H1 (cell line): ENCODE data around the gene FRMD4A.

Experiments
- BRCA1 ChIP-seq: IDR thresholded peaks from 2 replicates; pipeline ENCODE4 v1.6.1; 2012; ENCODE audit warnings: low read depth, low read length, improper control_type of control experiment
- EP300 ChIP-seq, 2 experiments: IDR thresholded peaks; 1 replicate in 1 of 2; 2 replicates in 1 of 2; pipeline ENCODE4 v1.6.1; 2011 to 2012; ENCODE audit warnings: low read depth in 2 of 2, low read length in 2 of 2, mild to moderate bottlenecking in 2 of 2, borderline replicate concordance in 1 of 2, inconsistent platforms in 1 of 2, moderate library complexity in 1 of 2
- EZH2 ChIP-seq: fragments of 200-600 bp; sonication (generic); IDR thresholded peaks from 2 replicates; pipeline ENCODE4 v1.7.1; 2012; ENCODE audit warnings: low read depth, mild to moderate bottlenecking, moderate library complexity, low read length, inconsistent platforms; ENCODE audit not compliant: severe bottlenecking
- GABPA ChIP-seq: IDR thresholded peaks from 2 replicates; pipeline ENCODE4 v1.6.1; 2011; ENCODE audit warnings: mild to moderate bottlenecking, low read length, moderate library complexity, borderline replicate concordance; ENCODE audit not compliant: insufficient read depth
- JUN ChIP-seq: IDR thresholded peaks from 2 replicates; pipeline ENCODE4 v1.6.1; 2011; ENCODE audit warnings: low read depth, mild to moderate bottlenecking, improper control_type of control experiment, low read length
- JUND ChIP-seq: IDR thresholded peaks from 2 replicates; pipeline ENCODE4 v1.6.1; 2011; ENCODE audit warnings: mild to moderate bottlenecking, improper control_type of control experiment, low read length
- POLR2A ChIP-seq, 2 experiments: IDR thresholded peaks; 1 replicate in 1 of 2; 2 replicates in 1 of 2; pipeline ENCODE4 v1.6.1; 2011; ENCODE audit warnings: low read depth in 2 of 2, low read length in 2 of 2, mild to moderate bottlenecking in 2 of 2; ENCODE audit errors: control extremely low read depth in 1 of 2
- POLR2AphosphoS5 ChIP-seq: IDR thresholded peaks from 2 replicates; pipeline ENCODE4 v1.6.1; 2011; ENCODE audit warnings: low read depth, low read length
- RBBP5 ChIP-seq: IDR thresholded peaks from 2 replicates; pipeline ENCODE4 v1.7.1; 2012; ENCODE audit warnings: low read depth, mild to moderate bottlenecking, inconsistent platforms, low read length, moderate library complexity, borderline replicate concordance
- TAF1 ChIP-seq: IDR thresholded peaks from 2 replicates; pipeline ENCODE4 v1.6.1; 2011; ENCODE audit warnings: mild to moderate bottlenecking, low read depth, low read length
- ZNF274 ChIP-seq: IDR thresholded peaks from 2 replicates; pipeline ENCODE4 v1.7.0; 2012; ENCODE audit warnings: low read length, borderline replicate concordance; ENCODE audit errors: extremely low read depth
- TF ChIP-seq, protein P1 (sequence below), 3 experiments: IDR thresholded peaks; 1 replicate in 2 of 3; 2 replicates in 1 of 3; pipeline versions ENCODE4 v1.5.1 to v1.6.1; 2011; ENCODE audit warnings: low read length in 3 of 3, mild to moderate bottlenecking in 3 of 3, inconsistent platforms in 2 of 3, low read depth in 1 of 3, moderate library complexity in 1 of 3; ENCODE audit not compliant: insufficient read depth in 1 of 3; ENCODE audit errors: control extremely low read depth in 1 of 3
- TF ChIP-seq, protein P2 (sequence below): IDR thresholded peaks from 2 replicates; pipeline ENCODE4 v1.6.1; 2012; ENCODE audit warnings: inconsistent platforms
- TF ChIP-seq, protein P3 (sequence below): IDR thresholded peaks from 2 replicates; pipeline ENCODE4 v1.6.1; 2011; ENCODE audit warnings: low read length, improper control_type of control experiment

DNA sequence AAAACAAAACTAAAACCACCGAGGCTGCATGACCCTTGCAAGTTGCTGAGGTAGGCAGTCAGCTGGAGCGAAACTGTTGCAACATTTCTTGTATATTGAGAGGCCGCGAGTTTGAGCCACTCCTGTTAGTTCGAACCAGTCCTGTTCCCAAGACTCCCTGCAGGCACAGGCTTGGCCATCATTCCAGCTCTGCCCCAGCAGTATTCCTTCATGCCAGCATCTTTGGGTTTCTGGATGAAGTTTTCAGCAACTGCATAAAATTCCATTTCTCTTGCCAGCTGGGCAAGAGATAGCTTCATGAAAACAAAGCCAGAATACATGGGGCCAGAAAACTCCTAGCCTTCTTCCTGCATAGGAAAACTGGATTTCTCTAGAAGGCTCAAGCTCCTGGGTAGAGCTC lies 207.6 kb downstream of the FRMD4A start:
- no peak for TF ChIP-seq JUND
- TF ChIP-seq, protein P1, sequence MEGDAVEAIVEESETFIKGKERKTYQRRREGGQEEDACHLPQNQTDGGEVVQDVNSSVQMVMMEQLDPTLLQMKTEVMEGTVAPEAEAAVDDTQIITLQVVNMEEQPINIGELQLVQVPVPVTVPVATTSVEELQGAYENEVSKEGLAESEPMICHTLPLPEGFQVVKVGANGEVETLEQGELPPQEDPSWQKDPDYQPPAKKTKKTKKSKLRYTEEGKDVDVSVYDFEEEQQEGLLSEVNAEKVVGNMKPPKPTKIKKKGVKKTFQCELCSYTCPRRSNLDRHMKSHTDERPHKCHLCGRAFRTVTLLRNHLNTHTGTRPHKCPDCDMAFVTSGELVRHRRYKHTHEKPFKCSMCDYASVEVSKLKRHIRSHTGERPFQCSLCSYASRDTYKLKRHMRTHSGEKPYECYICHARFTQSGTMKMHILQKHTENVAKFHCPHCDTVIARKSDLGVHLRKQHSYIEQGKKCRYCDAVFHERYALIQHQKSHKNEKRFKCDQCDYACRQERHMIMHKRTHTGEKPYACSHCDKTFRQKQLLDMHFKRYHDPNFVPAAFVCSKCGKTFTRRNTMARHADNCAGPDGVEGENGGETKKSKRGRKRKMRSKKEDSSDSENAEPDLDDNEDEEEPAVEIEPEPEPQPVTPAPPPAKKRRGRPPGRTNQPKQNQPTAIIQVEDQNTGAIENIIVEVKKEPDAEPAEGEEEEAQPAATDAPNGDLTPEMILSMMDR (IDR thresholded peaks at IDR 0.05; ENCODE audit: control extremely low read depth in 1 of 3, insufficient read depth in 1 of 3, low read depth in 1 of 3, low read length in 3 of 3): no peak
- no peak for TF ChIP-seq TAF1
- no peak for TF ChIP-seq POLR2AphosphoS5
- TF ChIP-seq, protein P2, sequence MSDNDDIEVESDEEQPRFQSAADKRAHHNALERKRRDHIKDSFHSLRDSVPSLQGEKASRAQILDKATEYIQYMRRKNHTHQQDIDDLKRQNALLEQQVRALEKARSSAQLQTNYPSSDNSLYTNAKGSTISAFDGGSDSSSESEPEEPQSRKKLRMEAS: no peak
- no peak for TF ChIP-seq BRCA1
- TF ChIP-seq JUN: no peak
- TF ChIP-seq, protein P3, sequence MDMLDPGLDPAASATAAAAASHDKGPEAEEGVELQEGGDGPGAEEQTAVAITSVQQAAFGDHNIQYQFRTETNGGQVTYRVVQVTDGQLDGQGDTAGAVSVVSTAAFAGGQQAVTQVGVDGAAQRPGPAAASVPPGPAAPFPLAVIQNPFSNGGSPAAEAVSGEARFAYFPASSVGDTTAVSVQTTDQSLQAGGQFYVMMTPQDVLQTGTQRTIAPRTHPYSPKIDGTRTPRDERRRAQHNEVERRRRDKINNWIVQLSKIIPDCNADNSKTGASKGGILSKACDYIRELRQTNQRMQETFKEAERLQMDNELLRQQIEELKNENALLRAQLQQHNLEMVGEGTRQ: no peak
- TF ChIP-seq EZH2: no peak
- TF ChIP-seq RBBP5: no peak
- no peak for TF ChIP-seq GABPA
- TF ChIP-seq ZNF274: no peak
- TF ChIP-seq EP300 (IDR thresholded peaks at IDR 0.05; ENCODE audit: borderline replicate concordance in 1 of 2, low read depth in 2 of 2, low read length in 2 of 2): no peak
- TF ChIP-seq POLR2A (IDR thresholded peaks at IDR 0.05; ENCODE audit: control extremely low read depth in 1 of 2, low read depth in 2 of 2, low read length in 2 of 2): no peak
